Measurements from ENCODE around the gene PRLH.

PRLH gene

GRCh38 chr2:237567276-237568029 lies 1.1 kb downstream of the PRLH start:
- DNase-seq = no peak

- DNase-seq = no peak
Observed at GRCh38 chr2:237568121-237568660, 1.8 kb downstream of the PRLH start.

GRCh38 chr2:237569041-237569440 lies 2.7 kb downstream of the PRLH start:
- DNase-seq = no peak

- no peak for DNase-seq
Observed at GRCh38 chr2:237569896-237570295, 3.5 kb downstream of the PRLH start.

- no peak for DNase-seq
Observed at GRCh38 chr2:237570776-237571335, 4.5 kb downstream of the PRLH start.

- no peak for DNase-seq
Observed at GRCh38 chr2:237571551-237571950, 5.2 kb downstream of the PRLH start.

GRCh38 chr2:237572021-237572741 lies 5.8 kb downstream of the PRLH start:
- DNase-seq = peak; percentile 69

GRCh38 chr2:237572742-237573101 lies 6.3 kb downstream of the PRLH start:
- no peak for DNase-seq

GRCh38 chr2:237573721-237574415 lies 7.5 kb downstream of the PRLH start:
- DNase-seq = no peak

GRCh38 chr2:237574467-237574866 lies 8.1 kb downstream of the PRLH start:
- no peak for DNase-seq

GRCh38 chr2:237574894-237575868 lies 8.8 kb downstream of the PRLH start:
- no peak for DNase-seq

- DNase-seq = no peak
Observed at GRCh38 chr2:237575869-237576862, 9.8 kb downstream of the PRLH start.

- DNase-seq = no peak
Observed at GRCh38 chr2:237576974-237577373, 10.6 kb downstream of the PRLH start.

- DNase-seq = no peak
Observed at GRCh38 chr2:237577458-237577857, 11.1 kb downstream of the PRLH start.

- DNase-seq = no peak
Observed at GRCh38 chr2:237577956-237578870, 11.8 kb downstream of the PRLH start.

- no peak for DNase-seq
Observed at GRCh38 chr2:237581326-237581725, 15.0 kb downstream of the PRLH start.

- DNase-seq = peak; percentile 75
Observed at GRCh38 chr2:237581751-237582746, 15.7 kb downstream of the PRLH start.

Measured in NCI-H1092 treated with DMSO at 0.1 percent for 48 hours (cell line).